B cell (primary cell): ENCODE measurements around the gene KLHL2. TPM values are rescaled to one million over a fixed set of nuclear protein-coding genes. Genes with fewer than 3 reads are reported as not detected.

Experiments used
- ATAC-seq: fragments of 200-7000 bp; cut with Tn5 transposase; one replicate; pipeline ENCODE4 v1.10.0; 2021; ENCODE audit warnings: low read depth, mild to moderate bottlenecking, moderate number of reproducible peaks, moderate library complexity
- CTCF ChIA-PET: fragments of 350-600 bp; sonication (Branson Sonifier 250); formaldehyde crosslinking; loops from one replicate; lab custom pipeline; 2021; ENCODE audit warnings: antibody characterized with exemption, inconsistent platforms; lab: Charles Lee
- POLR2A ChIA-PET: fragments of 350-600 bp; sonication (Branson Sonifier 250); formaldehyde crosslinking; loops from one replicate; lab custom pipeline; 2021; ENCODE audit warnings: antibody characterized with exemption; lab: Charles Lee
- DNase-seq: peaks from one replicate; pipeline ENCODE4 v3.0.0; 2013
- H2AFZ ChIP-seq: 2 replicates; pipeline ENCODE4 v1.6.1; 2012; ENCODE audit warnings: mild to moderate bottlenecking, low read depth, low read length; ENCODE audit not compliant: insufficient read depth, poor library complexity, severe bottlenecking
- H3K27ac ChIP-seq, 2 donors: 1 replicate in 1 of 2; 2 replicates in 1 of 2; pipeline ENCODE4 v1.5.1; 2012 to 2013; ENCODE audit warnings: low read length in 2 of 2, mild to moderate bottlenecking in 2 of 2, moderate library complexity in 1 of 2
- H3K27me3 ChIP-seq, 4 experiments: fragments of 200-600 bp in 1 of 4; sonication (generic) in 1 of 4; replicated peaks in 1 of 4; 1 replicate in 2 of 4; 2 replicates in 2 of 4; pipeline versions ENCODE4 v1.6.1 to v1.7.0; 2013 to 2016; ENCODE audit warnings: low read length in 3 of 4, mild to moderate bottlenecking in 2 of 4, mixed read lengths in 1 of 4, moderate library complexity in 1 of 4; ENCODE audit not compliant: insufficient read depth in 4 of 4, control insufficient read depth in 3 of 4; ENCODE audit errors: control extremely low read depth in 1 of 4
- H3K36me3 ChIP-seq, 2 experiments: replicated peaks in 1 of 2; 1 replicate in 1 of 2; 2 replicates in 1 of 2; pipeline versions ENCODE4 v1.6.1 to v1.7.1; 2013; ENCODE audit warnings: low read length in 1 of 2; ENCODE audit not compliant: insufficient read depth in 2 of 2, control insufficient read depth in 1 of 2; ENCODE audit errors: control extremely low read depth in 1 of 2, extremely low read depth in 1 of 2
- H3K4me1 ChIP-seq, 2 donors: fragments of 200-600 bp in 1 of 2; sonication (generic) in 1 of 2; 1 replicate in 1 of 2; 2 replicates in 1 of 2; pipeline versions ENCODE4 v1.5.1 to v1.6.1; 2013 to 2017; ENCODE audit warnings: low read length in 2 of 2; ENCODE audit not compliant: control insufficient read depth in 2 of 2, insufficient read depth in 2 of 2
- H3K4me2 ChIP-seq: replicated peaks from 2 replicates; pipeline ENCODE3; 2012; ENCODE audit warnings: mild to moderate bottlenecking, low read depth, low read length; ENCODE audit not compliant: poor library complexity, severe bottlenecking
- H3K4me3 ChIP-seq, 5 experiments: fragments of 200-600 bp in 1 of 5; sonication (generic) in 1 of 5; 1 replicate in 3 of 5; 2 replicates in 2 of 5; pipeline versions ENCODE4 v1.5.1 to v1.7.0; 2011 to 2016; ENCODE audit warnings: low read length in 4 of 5, mild to moderate bottlenecking in 4 of 5, low read depth in 2 of 5, control low read depth in 1 of 5, moderate library complexity in 1 of 5; ENCODE audit not compliant: insufficient read depth in 1 of 5; ENCODE audit errors: control extremely low read depth in 1 of 5, extremely low read depth in 1 of 5
- H3K79me2 ChIP-seq: fragments of 200-600 bp; sonication (generic); one replicate; pipeline ENCODE4 v1.6.0; 2016; ENCODE audit warnings: low read length; ENCODE audit not compliant: control insufficient read depth, insufficient read depth
- H3K9ac ChIP-seq: fragments of 200-600 bp; sonication (generic); 2 replicates; pipeline ENCODE4 v1.6.1; 2017; ENCODE audit warnings: mild to moderate bottlenecking, low read length, moderate library complexity
- H3K9me3 ChIP-seq, 3 donors: one replicate each; pipeline versions ENCODE4 v1.6.1 to v1.7.1; 2013; ENCODE audit warnings: low read length in 2 of 3; ENCODE audit not compliant: control insufficient read depth in 2 of 3, insufficient read depth in 1 of 3; ENCODE audit errors: control extremely low read depth in 1 of 3
- H4K20me1 ChIP-seq: 2 replicates; pipeline ENCODE4 v1.6.0; 2012; ENCODE audit warnings: mild to moderate bottlenecking, low read length; ENCODE audit not compliant: insufficient read depth, control insufficient read depth, poor library complexity, severe bottlenecking
- H3K27ac Mint-ChIP-seq: one replicate; pipeline ENCODE4 v1.8.0; 2021; ENCODE audit warnings: mixed read lengths
- H3K27me3 Mint-ChIP-seq: one replicate; pipeline ENCODE4 v1.8.0; 2021; ENCODE audit warnings: mixed read lengths
- H3K4me1 Mint-ChIP-seq: one replicate; pipeline ENCODE4 v1.8.0; 2021; ENCODE audit warnings: mixed read lengths
- H3K4me3 Mint-ChIP-seq: one replicate; pipeline ENCODE4 v1.8.0; 2021; ENCODE audit warnings: mixed read lengths
- H3K9me3 Mint-ChIP-seq: one replicate; pipeline ENCODE4 v1.8.0; 2022; ENCODE audit warnings: mixed read lengths; ENCODE audit not compliant: insufficient read depth
- EZH2 ChIP-seq: IDR thresholded peaks from 2 replicates; pipeline ENCODE4 v1.6.1; 2012; ENCODE audit warnings: borderline replicate concordance, low read depth, mild to moderate bottlenecking, moderate library complexity, low read length; ENCODE audit not compliant: insufficient read depth, poor library complexity, severe bottlenecking
- WGBS: methylation state at CpG from one replicate; pipeline ENCODE4 v1.1.5; 2013; ENCODE audit warnings: missing lambda C conversion rate; ENCODE audit not compliant: insufficient coverage; 5-methylcytosine and 5-hydroxymethylcytosine counted together
- intact Hi-C: fragments of 100-400 bp; cut with micrococcal nuclease; formaldehyde crosslinking; loops from one replicate; pipeline ENCODE4 v1.10.0; 2022
- polyA plus RNA-seq: library from polyadenylated mRNA; depleted of rRNA; stranded (reverse); fragments of >200 nt; gene quantifications from 2 replicates; pipeline ENCODE4 v1.2.3, GENCODE V29; 2012
- total RNA-seq, 2 donors: library from RNA; stranded (reverse); fragments of 120-200 nt in 1 of 2; gene quantifications; 1 replicate in 1 of 2; 2 replicates in 1 of 2; pipeline versions ENCODE4 v1.2.3 to v1.2.4, GENCODE V29; 2013 to 2022
- TF ChIP-seq, protein P1 (sequence below): fragments of 200-600 bp; IDR thresholded peaks from one replicate; pipeline ENCODE4 v1.8.0; 2022; ENCODE audit warnings: antibody characterized with exemption, mild to moderate bottlenecking

The KLHL2 gene
- total and polyA plus RNA-seq, 2 donors (not counting 1 experiment from before 2014, with no cell fraction given), result 7.8 to 77.5 TPM

DNA sequence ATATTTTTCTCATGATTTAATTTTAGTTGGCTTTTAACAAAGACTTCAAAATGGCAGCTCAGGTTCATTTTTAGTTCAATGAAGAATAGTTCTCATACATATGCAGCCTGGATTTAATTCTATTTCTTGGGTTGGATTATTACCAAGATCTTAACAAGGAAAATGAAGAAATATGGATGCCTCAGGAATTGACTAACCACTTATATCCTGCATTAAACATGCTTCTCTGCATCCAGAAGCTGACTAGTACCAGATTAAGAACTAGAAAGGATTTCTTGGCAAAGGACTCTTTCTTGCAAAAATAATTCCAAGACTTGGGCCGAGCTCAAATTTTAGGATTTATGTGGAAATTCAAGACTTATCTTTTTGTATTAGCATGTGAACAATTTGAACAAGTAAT is 5.6 kb upstream of the KLHL2 start:
- Histone ChIP-seq H4K20me1 (no peaks in the 10 kb centered on the region), H3K36me3 (no peaks in the 10 kb centered on the region), H3K27me3 (no peaks in the 10 kb centered on the region), H3K79me2 (peaks cover 21% of the 10 kb centered on the region), H3K9me3 (no peaks in the 10 kb centered on the region), H2AFZ (no peak overlapping the region), H3K4me1 (peaks cover 7 to 10% of the 10 kb centered on the region in 2 donors), H3K4me2 (no peak overlapping the region), H3K4me3 (no peak overlapping the region), H3K9ac (no peak overlapping the region), H3K27ac (no peak overlapping the region)
- CTCF ChIA-PET, result no interaction called here
- H3K9me3 Mint-ChIP-seq, result no peaks in the 10 kb centered on the region
- H3K4me3 Mint-ChIP-seq, result no peak overlapping the region
- ATAC-seq, result no peak
- POLR2A ChIA-PET, result no interaction called here
- peaks cover 23% of the 10 kb centered on the region for H3K4me1 Mint-ChIP-seq
- H3K27me3 Mint-ChIP-seq, result no peaks in the 10 kb centered on the region
- TF ChIP-seq, protein P1, sequence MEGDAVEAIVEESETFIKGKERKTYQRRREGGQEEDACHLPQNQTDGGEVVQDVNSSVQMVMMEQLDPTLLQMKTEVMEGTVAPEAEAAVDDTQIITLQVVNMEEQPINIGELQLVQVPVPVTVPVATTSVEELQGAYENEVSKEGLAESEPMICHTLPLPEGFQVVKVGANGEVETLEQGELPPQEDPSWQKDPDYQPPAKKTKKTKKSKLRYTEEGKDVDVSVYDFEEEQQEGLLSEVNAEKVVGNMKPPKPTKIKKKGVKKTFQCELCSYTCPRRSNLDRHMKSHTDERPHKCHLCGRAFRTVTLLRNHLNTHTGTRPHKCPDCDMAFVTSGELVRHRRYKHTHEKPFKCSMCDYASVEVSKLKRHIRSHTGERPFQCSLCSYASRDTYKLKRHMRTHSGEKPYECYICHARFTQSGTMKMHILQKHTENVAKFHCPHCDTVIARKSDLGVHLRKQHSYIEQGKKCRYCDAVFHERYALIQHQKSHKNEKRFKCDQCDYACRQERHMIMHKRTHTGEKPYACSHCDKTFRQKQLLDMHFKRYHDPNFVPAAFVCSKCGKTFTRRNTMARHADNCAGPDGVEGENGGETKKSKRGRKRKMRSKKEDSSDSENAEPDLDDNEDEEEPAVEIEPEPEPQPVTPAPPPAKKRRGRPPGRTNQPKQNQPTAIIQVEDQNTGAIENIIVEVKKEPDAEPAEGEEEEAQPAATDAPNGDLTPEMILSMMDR, result no peak
- no peak for TF ChIP-seq EZH2
- H3K27ac Mint-ChIP-seq, result no peak overlapping the region
- intact Hi-C loops, result no loop called here
- WGBS, result no CpG with 5 or more reads among the region's 1 CpG
- no peak for DNase-seq

GRCh38 chr4:165203541-165204461 is 3.6 kb upstream of the KLHL2 start:
- peaks cover 15 to 20% of the 10 kb centered on the region in 2 donors for H3K4me1 ChIP-seq
- no peak overlapping the region for H3K9ac ChIP-seq
- POLR2A ChIA-PET, result no interaction called here
- H3K4me2 ChIP-seq, result no peak overlapping the region
- no peak overlapping the region for H2AFZ ChIP-seq
- CTCF ChIA-PET, result interaction anchor here (0.9 to 2.0 kb wide), 2 partner anchors 73 to 91 kb away, joined by 3 to 8 read pairs; partner anchors contain the start of gene TMEM192
- peaks cover 33% of the 10 kb centered on the region for H3K4me1 Mint-ChIP-seq
- no peak for ATAC-seq
- DNase-seq, result no peak
- H3K4me3 ChIP-seq, result no peak overlapping the region
- H3K9me3 Mint-ChIP-seq, result no peaks in the 10 kb centered on the region
- H3K27me3 ChIP-seq, result no peaks in the 10 kb centered on the region
- peak overlapping the region; percentile 12 for H3K4me3 Mint-ChIP-seq
- WGBS, result 92% methylated on average over 5 of the region's 8 CpGs
- H3K36me3 ChIP-seq, result no peaks in the 10 kb centered on the region
- peak overlapping the region; percentile 10 for H3K27ac Mint-ChIP-seq
- peaks cover 36% of the 10 kb centered on the region for H3K79me2 ChIP-seq
- no peaks in the 10 kb centered on the region for H3K9me3 ChIP-seq
- TF ChIP-seq EZH2, result no peak
- TF ChIP-seq, protein P1, result no peak
- H3K27me3 Mint-ChIP-seq, result no peaks in the 10 kb centered on the region
- H4K20me1 ChIP-seq, result no peaks in the 10 kb centered on the region
- intact Hi-C loops, result no loop called here
- no peak overlapping the region for H3K27ac ChIP-seq
